Gastrocnemius medialis (tissue), 4 donors: Measurements from ENCODE around the gene EPAS1.

Experiments
- POLR2A ChIP-seq, 2 donors: fragments of 450-650 bp; IDR thresholded peaks; one replicate each; pipeline ENCODE4 v1.6.1; 2017; ENCODE audit warnings: antibody characterized with exemption in 2 of 2, mild to moderate bottlenecking in 2 of 2, moderate library complexity in 2 of 2
- TF ChIP-seq, protein P1 (sequence below), 5 experiments: fragments of 450-650 bp in 3 of 5; fragments of 200-600 bp in 2 of 5; sonication (generic) in 2 of 5; IDR thresholded peaks in 4 of 5; conservative IDR thresholded peaks in 1 of 5; 1 replicate in 4 of 5; 2 replicates in 1 of 5; pipeline ENCODE4 v1.5.1; 2016 to 2019; ENCODE audit warnings: antibody characterized with exemption in 5 of 5, mild to moderate bottlenecking in 3 of 5, moderate library complexity in 3 of 5

DNA sequence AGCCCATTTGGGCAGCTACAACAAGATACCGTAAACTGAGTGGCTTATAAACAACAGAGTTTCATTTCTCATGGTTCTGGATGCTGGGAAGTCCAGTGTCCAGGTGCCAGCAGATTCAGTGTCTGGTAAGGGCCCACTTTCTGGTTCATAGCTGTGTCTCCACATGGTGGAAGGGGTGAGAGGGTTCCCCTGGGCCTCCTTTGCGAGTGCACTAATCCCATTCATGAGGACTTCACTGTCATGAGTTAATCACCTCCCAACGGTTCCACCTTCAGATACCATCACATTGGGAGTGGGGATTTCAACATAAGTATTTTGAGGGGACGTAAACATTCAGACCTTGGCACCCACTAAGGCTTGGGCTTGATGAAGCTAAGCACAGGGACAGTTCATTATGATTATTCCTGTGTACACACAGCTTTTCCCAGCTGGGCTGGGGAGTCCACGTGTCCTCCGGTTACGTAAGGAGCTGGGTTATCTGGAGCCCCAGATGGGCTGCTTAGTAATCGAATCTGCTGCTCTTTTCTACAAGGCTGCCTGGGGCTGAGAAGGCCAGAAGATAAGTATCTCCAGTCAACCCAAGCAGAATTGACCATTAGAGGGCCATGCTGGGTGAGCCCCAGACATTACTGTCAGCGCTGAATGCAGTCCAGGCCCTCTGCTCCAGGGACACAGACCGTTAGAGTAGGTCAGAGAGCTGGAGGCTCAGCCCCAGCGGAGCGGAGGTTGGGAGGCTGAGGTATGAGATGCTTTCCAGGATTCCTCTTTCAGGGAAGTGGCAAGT is 42.7 kb downstream of the EPAS1 start:
- TF ChIP-seq, protein P1, sequence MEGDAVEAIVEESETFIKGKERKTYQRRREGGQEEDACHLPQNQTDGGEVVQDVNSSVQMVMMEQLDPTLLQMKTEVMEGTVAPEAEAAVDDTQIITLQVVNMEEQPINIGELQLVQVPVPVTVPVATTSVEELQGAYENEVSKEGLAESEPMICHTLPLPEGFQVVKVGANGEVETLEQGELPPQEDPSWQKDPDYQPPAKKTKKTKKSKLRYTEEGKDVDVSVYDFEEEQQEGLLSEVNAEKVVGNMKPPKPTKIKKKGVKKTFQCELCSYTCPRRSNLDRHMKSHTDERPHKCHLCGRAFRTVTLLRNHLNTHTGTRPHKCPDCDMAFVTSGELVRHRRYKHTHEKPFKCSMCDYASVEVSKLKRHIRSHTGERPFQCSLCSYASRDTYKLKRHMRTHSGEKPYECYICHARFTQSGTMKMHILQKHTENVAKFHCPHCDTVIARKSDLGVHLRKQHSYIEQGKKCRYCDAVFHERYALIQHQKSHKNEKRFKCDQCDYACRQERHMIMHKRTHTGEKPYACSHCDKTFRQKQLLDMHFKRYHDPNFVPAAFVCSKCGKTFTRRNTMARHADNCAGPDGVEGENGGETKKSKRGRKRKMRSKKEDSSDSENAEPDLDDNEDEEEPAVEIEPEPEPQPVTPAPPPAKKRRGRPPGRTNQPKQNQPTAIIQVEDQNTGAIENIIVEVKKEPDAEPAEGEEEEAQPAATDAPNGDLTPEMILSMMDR (IDR thresholded peaks at IDR 0.05 in 4 of 5, conservative IDR thresholded peaks at IDR 0.05 in 1 of 5): no peak
- TF ChIP-seq POLR2A (IDR thresholded peaks at IDR 0.05): no peak
